ENCODE data around the gene ACTR5.
A peak's percentile ranks its signal among the peaks of the same experiment; 100 is the strongest.

Gene ACTR5

DNA sequence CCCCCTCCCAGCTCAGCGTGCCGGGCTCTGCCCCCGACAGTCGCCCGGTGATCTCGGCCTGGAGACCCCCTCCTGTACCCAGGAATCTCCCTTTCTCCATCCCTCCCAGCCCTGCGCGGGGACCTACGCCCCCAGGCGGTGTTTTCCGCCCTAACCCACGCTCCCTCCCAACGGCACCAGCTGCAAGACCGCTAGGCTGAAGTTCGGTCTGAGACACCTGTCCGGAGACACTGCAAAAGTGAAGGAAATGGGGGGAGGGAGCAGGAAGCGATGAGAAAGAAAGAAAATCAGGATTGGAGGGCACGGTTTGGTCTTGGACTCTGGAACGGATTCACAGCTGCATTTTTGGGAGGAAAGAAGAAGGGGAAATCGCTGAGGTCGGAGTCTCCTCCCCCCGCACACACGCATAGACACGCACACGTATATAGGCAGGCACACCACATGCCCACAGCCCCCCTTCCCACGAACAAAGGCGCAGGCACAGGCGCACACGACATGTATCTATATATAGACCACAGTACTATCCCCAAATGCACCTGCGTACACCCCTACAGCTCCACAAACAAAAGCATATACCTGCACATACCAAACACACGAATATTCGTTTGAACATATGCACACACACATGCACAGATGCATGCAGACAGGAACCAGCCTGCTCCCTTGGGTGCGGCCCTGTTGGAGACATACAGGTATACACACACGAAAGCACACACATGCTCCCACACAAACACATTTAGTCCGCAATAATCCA, 22.9 kb upstream of the ACTR5 start:
- TF ChIP-seq, protein P1, sequence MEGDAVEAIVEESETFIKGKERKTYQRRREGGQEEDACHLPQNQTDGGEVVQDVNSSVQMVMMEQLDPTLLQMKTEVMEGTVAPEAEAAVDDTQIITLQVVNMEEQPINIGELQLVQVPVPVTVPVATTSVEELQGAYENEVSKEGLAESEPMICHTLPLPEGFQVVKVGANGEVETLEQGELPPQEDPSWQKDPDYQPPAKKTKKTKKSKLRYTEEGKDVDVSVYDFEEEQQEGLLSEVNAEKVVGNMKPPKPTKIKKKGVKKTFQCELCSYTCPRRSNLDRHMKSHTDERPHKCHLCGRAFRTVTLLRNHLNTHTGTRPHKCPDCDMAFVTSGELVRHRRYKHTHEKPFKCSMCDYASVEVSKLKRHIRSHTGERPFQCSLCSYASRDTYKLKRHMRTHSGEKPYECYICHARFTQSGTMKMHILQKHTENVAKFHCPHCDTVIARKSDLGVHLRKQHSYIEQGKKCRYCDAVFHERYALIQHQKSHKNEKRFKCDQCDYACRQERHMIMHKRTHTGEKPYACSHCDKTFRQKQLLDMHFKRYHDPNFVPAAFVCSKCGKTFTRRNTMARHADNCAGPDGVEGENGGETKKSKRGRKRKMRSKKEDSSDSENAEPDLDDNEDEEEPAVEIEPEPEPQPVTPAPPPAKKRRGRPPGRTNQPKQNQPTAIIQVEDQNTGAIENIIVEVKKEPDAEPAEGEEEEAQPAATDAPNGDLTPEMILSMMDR (conservative IDR thresholded peaks at IDR 0.05) = no peak
- no peak for TF ChIP-seq ZFX (IDR thresholded peaks at IDR 0.05)
- H3K27ac ChIP-seq = no peak overlapping the region

DNA sequence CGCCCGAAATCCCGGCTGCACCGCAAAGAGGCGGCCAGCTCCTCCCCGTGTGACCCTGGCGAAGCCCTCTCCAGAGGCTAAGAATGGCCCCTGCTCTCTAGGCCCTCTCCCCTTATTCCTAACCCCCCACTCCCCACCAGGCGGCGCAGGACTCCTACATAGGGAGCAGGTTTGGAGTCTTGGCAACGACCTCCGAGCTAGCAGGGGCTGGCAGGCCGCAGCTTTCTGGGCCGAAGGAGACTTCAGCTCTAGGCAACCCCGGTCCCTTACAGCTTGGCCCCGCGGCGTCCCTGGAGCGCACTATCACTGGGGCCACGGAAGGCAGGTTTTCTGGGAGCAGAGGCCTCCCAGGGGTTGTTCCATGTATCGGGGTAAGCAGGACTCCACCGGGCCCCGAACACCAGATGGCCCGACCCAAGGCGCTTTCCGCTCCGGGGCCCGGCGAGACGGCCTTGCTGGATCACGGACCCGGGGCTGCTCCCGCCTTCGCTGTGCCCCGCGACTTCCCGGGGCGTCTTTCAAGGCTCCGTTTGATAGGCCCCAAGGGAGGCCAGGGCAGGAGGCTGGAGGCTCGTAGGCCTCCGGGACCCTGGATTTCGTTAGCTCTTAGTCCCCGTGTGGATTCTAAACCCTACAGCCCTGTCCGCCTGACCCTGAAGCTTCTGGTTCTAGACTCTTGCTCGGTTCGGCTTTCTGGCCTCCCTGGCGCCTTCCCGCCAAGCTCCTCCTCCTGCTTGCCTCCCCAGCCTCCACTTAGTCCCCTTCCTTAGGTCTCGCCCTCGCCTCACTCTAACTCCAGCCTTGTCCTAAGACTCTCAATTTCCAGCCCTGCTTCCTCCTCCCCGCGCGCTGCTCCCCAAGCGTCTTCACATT, 22.1 kb upstream of the ACTR5 start:
- no peak for TF ChIP-seq ZFX (IDR thresholded peaks at IDR 0.05)
- TF ChIP-seq, protein P1 (conservative IDR thresholded peaks at IDR 0.05) = peak; percentile 67
- H3K27ac ChIP-seq = no peak overlapping the region

DNA sequence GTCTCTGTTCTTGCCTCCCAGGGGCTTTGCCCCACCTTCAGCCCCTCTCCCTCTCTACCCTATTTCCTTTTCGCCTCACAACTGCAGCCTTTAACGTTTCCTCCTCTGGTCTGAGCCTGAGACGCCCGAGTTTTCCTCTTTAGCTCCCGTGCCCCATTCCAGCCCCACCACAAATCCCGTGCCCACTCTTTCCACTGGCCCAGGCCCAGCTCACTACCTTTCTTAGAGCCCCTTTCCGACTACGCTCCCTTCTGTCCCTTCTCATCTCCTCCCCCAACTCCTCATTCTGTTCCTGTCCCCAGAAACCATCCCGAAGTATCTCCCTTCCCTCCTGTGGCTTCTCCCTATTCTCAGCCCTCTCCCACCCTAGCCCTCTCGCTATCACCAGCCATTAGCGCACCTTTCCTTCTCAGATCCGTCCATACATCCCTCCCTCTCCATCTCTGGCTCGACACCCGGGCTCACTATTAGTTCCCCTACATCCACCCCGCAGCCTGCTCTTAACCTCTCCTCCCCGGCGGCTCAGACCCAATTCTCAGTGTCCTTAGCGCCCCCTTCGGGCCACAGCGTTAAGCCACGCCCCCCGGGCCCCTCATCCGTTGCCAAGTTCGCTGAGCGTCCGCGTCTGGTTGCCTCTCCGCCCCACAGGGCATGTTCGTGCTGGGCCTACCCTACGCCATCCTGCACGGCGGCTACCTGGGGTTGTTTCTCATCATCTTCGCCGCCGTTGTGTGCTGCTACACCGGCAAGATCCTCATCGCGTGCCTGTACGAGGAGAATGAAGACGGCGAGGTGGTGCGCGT, 21.3 kb upstream of the ACTR5 start:
- no peak overlapping the region for H3K27ac ChIP-seq
- TF ChIP-seq, protein P1 (conservative IDR thresholded peaks at IDR 0.05) = peak; percentile 32
- TF ChIP-seq ZFX (IDR thresholded peaks at IDR 0.05) = no peak

DNA sequence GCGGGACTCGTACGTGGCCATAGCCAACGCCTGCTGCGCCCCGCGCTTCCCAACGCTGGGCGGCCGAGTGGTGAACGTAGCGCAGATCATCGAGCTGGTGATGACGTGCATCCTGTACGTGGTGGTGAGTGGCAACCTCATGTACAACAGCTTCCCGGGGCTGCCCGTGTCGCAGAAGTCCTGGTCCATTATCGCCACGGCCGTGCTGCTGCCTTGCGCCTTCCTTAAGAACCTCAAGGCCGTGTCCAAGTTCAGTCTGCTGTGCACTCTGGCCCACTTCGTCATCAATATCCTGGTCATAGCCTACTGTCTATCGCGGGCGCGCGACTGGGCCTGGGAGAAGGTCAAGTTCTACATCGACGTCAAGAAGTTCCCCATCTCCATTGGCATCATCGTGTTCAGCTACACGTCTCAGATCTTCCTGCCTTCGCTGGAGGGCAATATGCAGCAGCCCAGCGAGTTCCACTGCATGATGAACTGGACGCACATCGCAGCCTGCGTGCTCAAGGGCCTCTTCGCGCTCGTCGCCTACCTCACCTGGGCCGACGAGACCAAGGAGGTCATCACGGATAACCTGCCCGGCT, 20.6 kb upstream of the ACTR5 start:
- TF ChIP-seq ZFX (IDR thresholded peaks at IDR 0.05) = no peak
- TF ChIP-seq, protein P1 (conservative IDR thresholded peaks at IDR 0.05) = no peak
- H3K27ac ChIP-seq = no peak overlapping the region

DNA sequence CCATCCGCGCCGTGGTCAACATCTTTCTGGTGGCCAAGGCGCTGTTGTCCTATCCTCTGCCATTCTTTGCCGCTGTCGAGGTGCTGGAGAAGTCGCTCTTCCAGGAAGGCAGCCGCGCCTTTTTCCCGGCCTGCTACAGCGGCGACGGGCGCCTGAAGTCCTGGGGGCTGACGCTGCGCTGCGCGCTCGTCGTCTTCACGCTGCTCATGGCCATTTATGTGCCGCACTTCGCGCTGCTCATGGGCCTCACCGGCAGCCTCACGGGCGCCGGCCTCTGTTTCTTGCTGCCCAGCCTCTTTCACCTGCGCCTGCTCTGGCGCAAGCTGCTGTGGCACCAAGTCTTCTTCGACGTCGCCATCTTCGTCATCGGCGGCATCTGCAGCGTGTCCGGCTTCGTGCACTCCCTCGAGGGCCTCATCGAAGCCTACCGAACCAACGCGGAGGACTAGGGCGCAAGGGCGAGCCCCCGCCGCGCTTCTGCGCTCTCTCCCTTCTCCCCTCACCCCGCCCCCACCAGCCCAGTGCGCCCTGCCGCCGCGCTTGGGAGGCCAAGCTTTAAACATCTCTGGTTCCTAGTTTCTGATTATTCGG, 20.0 kb upstream of the ACTR5 start:
- H3K27ac ChIP-seq = no peak overlapping the region
- no peak for TF ChIP-seq ZFX (IDR thresholded peaks at IDR 0.05)

DNA sequence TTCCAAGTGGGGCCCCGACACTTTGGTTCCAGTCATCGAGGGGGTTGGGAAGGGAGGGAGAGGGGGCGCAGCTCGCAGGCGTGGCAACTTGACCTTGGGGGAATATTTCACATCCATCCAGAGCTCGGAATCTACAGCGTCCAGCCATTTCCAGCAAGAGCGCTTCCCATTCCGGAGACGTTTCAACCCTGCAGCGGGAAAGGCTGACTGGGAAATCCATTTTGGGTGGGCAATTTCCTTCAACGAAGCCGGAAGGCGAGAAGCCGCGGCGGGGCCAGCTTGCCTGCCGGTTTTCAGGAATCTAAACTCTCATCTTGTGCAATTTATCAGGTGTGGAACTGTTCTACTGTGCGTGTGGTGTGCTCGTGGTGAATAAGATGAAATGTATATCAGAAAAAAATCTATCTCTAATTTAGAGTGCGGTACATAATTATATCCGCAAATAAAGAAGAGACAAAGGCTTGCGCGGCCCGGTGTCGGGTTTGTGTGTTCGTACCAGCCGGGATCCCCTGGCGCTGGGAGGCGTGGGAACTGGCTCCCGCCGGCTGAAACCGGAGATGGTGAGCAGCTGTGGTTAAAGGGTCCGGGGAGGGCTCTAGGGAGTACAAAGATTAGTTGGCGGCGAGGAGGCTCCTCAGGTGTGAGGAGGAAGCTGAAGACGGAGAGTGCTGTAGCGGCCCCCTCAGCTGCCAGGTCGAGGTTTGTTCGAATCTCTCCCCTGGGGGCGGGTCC, 19.2 kb upstream of the ACTR5 start:
- TF ChIP-seq, protein P1 (conservative IDR thresholded peaks at IDR 0.05) = no peak
- TF ChIP-seq ZFX (IDR thresholded peaks at IDR 0.05) = no peak
- H3K27ac ChIP-seq = no peak overlapping the region

Measured in C4-2B (cell line).